Measurements from ENCODE around the gene ABTB1. TPM values are rescaled to one million over a fixed set of nuclear protein-coding genes. Genes with fewer than 3 reads are reported as not detected.

The ABTB1 gene
- 35.0 TPM for total RNA-seq (ENCODE audit: unreplicated experiment)
- long read RNA-seq, transcript ABTB1-201 (12 exons, 1,965 nt): major isoform, 7 of 14 reads
- long read RNA-seq, partial matches to known transcripts: 0 of 14 reads
- long read RNA-seq, other reads (novel, unspliced or antisense): 4 of 14 reads

DNA sequence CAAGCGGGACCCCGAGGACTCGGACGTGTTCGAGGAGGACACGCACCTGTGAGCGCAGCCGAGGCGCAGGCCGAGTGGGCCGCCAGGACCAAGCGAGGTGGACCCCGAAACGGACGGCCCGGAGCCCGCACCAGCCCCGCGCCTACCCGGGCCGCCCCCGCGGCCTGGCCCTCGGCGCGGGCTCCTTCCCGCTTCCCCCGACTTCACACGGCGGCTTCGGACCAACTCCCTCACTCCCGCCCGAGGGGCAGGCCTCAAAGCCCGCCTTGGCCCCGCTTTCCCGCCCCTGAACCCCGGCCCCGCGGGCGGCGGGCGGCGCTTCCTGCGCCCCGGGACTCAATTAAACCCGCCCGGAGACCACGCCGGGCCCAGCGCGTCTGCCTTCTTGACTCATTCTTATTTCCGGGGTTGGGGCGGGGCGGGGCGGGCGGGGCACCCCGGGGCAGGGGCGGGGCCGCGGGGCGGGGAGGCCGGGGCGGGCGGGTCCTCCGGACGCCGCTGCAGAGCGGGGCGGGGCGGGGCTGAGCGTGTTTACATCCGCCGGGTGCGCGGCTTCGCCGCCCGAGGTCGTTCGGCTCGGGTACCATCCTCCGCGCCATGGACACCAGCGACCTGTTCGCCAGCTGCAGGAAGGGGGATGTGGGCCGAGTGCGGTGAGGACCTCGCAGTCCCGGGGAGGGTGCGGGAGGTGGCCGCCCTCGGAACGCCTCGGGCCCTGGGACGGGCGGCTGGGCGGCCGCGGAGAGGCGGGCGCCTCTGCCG, at the start of gene ABTB1:
ABTB1 (plus strand) TSS at position 524 of the 762 bp plus-strand sequence; CDS start at position 598, 74 bp downstream.
- H3K27ac Mint-ChIP-seq (ENCODE audit: unreplicated experiment): peak within 1 kb of the TSS; percentile 79
- TF ChIP-seq, protein P1, sequence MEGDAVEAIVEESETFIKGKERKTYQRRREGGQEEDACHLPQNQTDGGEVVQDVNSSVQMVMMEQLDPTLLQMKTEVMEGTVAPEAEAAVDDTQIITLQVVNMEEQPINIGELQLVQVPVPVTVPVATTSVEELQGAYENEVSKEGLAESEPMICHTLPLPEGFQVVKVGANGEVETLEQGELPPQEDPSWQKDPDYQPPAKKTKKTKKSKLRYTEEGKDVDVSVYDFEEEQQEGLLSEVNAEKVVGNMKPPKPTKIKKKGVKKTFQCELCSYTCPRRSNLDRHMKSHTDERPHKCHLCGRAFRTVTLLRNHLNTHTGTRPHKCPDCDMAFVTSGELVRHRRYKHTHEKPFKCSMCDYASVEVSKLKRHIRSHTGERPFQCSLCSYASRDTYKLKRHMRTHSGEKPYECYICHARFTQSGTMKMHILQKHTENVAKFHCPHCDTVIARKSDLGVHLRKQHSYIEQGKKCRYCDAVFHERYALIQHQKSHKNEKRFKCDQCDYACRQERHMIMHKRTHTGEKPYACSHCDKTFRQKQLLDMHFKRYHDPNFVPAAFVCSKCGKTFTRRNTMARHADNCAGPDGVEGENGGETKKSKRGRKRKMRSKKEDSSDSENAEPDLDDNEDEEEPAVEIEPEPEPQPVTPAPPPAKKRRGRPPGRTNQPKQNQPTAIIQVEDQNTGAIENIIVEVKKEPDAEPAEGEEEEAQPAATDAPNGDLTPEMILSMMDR (IDR thresholded peaks at IDR 0.05; ENCODE audit: partially characterized antibody, unreplicated experiment): no peak

DNA sequence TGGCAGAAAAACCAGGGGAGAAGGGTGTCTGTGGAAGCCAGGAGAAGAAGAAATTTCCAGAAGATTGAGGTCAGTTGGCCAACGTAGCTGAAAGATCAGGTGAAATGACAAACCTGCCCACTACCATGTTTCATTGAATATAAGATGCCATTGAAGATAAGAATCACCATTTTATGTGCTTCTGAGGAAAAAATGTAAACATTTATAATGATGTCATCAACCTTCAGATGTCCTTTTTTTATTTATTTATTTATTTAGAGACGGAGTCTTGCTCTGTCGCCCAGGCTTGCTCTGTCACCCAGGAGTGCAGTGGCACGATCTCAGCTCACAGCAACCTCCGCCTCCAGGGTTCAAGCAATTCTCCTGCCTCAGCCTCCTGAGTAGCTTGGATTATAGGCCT, 48.7 kb upstream of the ABTB1 start:
- H3K36me3 Mint-ChIP-seq (ENCODE audit: unreplicated experiment): no peaks in the 10 kb centered on the region
- peaks cover 8% of the 10 kb centered on the region for H3K27me3 Mint-ChIP-seq (ENCODE audit: unreplicated experiment)
- H3K9me3 Mint-ChIP-seq (ENCODE audit: unreplicated experiment): peaks cover 9% of the 10 kb centered on the region
- TF ChIP-seq, protein P1 (IDR thresholded peaks at IDR 0.05; ENCODE audit: partially characterized antibody, unreplicated experiment): no peak
- no peaks in the 10 kb centered on the region for H3K4me1 Mint-ChIP-seq (ENCODE audit: low read depth, unreplicated experiment)
- DNase-seq: no peak
- H3K4me3 Mint-ChIP-seq (ENCODE audit: unreplicated experiment): no peak overlapping the region
- H3K27ac Mint-ChIP-seq (ENCODE audit: unreplicated experiment): no peak overlapping the region

More for the DNA sequence above, at the start of gene ABTB1:
- H3K4me3 Mint-ChIP-seq (ENCODE audit: unreplicated experiment): peak within 1 kb of the TSS; percentile 93
- DNase-seq: peak; percentile 89
- H3K4me1 Mint-ChIP-seq (ENCODE audit: low read depth, unreplicated experiment): peaks cover 7% of the 10 kb centered on the region
- peaks cover 23% of the 10 kb centered on the region for H3K9me3 Mint-ChIP-seq (ENCODE audit: unreplicated experiment)
- H3K36me3 Mint-ChIP-seq (ENCODE audit: unreplicated experiment): no peaks in the 10 kb centered on the region
- peaks cover 21% of the 10 kb centered on the region for H3K27me3 Mint-ChIP-seq (ENCODE audit: unreplicated experiment)

DNA sequence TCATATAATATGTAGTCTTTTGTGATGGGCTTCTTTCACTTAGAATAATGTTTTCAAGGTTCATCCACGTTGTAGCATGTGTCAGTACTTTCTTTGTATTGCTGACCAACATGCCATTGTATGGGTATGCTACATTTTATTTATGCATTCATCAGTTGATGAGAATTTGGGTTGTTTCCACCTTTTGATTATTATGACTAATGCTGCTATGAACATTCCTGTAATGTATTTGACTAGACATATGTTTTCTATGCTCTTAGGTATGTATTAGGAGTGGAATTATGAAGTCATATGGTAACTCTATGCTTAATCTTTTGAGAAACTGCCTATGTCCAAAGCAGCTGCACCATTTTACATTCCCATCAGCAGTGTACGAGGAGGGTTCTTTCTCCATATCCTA, 46.9 kb upstream of the ABTB1 start:
- Mint-ChIP-seq H3K9me3 (ENCODE audit: unreplicated experiment) (peaks cover 19% of the 10 kb centered on the region), H3K36me3 (ENCODE audit: unreplicated experiment) (peaks cover 3% of the 10 kb centered on the region), H3K4me3 (ENCODE audit: unreplicated experiment) (no peak overlapping the region), H3K27me3 (ENCODE audit: unreplicated experiment) (peaks cover 14% of the 10 kb centered on the region), H3K4me1 (ENCODE audit: low read depth, unreplicated experiment) (peaks cover 10% of the 10 kb centered on the region), H3K27ac (ENCODE audit: unreplicated experiment) (no peak overlapping the region)
- TF ChIP-seq, protein P1 (IDR thresholded peaks at IDR 0.05; ENCODE audit: partially characterized antibody, unreplicated experiment): no peak
- no peak for DNase-seq

DNA sequence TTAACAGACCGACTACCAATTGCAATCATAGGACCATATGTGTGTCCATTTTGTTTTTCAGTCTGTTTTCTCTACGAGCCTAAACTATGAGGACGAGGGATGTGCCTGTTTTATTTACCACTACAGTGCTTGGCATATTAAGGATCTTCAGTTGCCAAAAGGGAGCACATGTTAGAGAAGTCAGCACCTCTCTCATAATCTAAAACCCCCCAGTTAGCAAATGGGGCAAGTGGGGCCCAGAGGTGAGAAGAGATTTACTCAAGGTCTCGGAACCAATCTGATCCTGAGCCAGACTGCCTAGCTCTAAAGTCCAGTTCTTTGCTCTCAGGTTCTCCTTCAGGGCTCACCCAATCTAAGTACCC, 44.3 kb upstream of the ABTB1 start:
- H3K27me3 Mint-ChIP-seq (ENCODE audit: unreplicated experiment): peaks cover 16% of the 10 kb centered on the region
- peak overlapping the region; percentile 81 for H3K4me3 Mint-ChIP-seq (ENCODE audit: unreplicated experiment)
- H3K27ac Mint-ChIP-seq (ENCODE audit: unreplicated experiment): peak overlapping the region; percentile 73

More for the DNA sequence above, 44.3 kb upstream of the ABTB1 start:
- peaks cover 25% of the 10 kb centered on the region for H3K4me1 Mint-ChIP-seq (ENCODE audit: low read depth, unreplicated experiment)
- TF ChIP-seq, protein P1 (IDR thresholded peaks at IDR 0.05; ENCODE audit: partially characterized antibody, unreplicated experiment): no peak
- H3K36me3 Mint-ChIP-seq (ENCODE audit: unreplicated experiment): peaks cover 3% of the 10 kb centered on the region
- no peak for DNase-seq
- peaks cover 20% of the 10 kb centered on the region for H3K9me3 Mint-ChIP-seq (ENCODE audit: unreplicated experiment)

Measured in glutamatergic neuron (in vitro differentiated cells).